Stimulated activated CD8-positive, alpha-beta memory T cell treated with anti-CD3 and anti-CD28 coated beads, Interleukin-4, amount 100 ng/mL, for 24 hours (primary cell): ENCODE data around the gene TTC1.
"Not testable (repeated sequence)": the region's sequence is repeated elsewhere in the genome, so short reads cannot be mapped to it uniquely, and the experiment has no call there.

Source experiments
- DNase-seq: peaks from one replicate; pipeline ENCODE4 v3.0.0-alpha.2; 2020; ENCODE audit warnings: low read depth

The TTC1 gene

DNA sequence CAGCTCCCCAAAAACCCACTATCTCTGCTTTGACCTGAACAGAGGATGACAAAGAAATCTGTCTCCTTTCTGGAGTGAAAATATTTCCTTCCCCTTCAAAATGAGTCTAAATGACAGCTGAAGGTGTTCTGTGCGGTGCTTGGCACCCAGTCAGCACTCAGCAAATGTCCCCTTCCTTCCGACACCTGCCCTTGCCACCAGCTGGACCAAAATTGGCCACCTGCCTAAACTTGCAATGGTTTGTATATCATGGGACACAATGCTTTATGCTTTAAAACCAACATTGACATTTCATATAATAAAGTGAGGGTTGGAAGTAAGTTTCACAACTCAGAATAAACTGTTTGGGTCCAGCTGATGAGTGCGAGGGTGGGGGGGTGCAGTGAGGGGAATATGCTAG, 7.5 kb upstream of the TTC1 start:
- no peak for DNase-seq

DNA sequence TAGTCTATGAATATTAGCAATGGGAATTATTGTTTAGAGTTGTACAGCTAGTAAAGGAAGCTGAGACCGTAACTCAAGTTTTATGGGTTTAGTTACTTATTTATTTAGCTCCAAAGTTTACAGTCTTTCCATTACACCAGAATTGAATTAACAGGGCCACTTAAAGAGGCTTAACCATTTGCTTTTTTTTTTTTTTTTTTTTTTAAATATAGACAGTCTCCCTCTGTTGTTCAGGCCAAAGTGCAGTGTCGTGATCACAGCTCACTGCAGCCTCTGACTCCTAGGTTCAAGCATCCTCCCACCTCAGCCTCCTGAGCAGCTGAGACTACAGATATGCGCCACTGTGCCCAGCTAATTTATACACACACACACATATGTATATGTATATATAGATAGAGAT, 1.4 kb upstream of the TTC1 start:
- DNase-seq: no peak

DNA sequence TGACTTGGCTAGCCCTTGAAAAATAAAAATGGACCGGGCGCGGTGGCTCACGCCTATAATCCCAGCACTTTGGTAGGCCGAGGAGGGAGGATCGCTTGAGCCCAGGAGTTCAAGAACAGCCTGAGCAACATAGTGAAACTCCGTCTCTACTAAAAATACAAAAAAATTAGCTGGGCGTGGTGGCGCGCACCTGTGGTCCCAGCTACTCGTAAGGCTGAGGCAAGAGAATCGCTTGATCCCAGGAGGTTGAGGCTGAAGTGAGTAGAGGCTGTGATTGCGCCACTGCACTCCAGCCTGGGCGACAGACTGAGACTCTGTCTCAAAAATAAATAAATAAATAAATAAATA, 436 bp upstream of the TTC1 start:
- DNase-seq: not testable (repeated sequence)

DNA sequence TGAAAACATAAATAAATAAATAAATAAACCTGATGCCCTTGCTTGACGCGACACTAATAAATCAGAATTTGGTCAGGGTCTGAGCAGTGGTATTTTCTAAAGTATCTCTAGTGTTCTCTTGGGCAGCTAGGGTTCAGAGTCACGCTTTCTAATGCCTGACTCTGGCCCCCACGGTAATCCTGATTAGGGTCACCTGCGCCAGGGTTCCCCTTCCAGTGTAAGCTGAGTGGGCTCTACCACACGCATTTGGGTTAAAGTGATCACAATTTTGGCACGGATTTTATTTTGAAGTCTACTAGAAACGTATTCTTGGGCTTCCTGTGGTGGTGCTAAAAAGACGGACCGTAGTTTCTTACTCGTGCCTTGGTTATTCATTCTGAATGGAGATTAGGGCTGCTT, 651 bp downstream of the TTC1 start:
- DNase-seq: no peak

DNA sequence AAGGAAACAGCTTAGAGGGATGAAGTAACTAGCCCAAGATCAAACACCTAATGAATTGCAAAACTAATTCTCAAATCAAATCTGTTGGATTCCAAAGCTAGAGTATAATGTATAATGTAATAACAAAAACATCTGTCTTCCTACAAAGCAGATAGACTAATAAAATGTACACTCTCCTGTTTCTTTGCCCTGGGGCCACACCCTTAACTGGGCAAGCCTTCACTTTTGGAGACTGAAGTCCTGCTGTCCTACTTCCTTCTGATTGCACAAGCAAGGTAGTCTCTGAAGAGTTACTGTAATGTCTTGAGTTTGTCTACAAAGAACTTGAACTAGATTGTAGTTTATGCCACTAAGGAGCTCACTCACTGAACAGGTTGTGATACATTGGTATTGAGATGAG, 2.5 kb downstream of the TTC1 start:
- DNase-seq: no peak

DNA sequence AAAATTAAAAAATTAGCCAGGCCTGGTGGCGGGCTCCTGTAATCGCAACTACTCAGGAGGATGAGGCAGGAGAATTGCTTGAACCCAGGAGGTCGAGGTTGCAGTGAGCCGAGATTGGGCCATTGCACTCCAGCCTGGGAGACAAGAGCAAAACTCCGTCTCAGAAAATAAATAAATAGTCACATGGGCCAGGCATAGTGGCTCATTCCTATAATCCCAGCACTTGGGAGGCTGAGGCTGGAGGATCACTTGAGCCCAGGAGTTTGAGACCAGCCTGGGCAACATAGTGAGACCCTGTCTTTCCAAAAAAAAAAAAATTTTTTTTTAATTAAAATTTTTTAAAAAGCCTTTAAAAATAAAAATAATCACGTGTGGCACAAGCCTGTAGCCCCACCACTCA, 5.3 kb downstream of the TTC1 start:
- not testable (repeated sequence) for DNase-seq

DNA sequence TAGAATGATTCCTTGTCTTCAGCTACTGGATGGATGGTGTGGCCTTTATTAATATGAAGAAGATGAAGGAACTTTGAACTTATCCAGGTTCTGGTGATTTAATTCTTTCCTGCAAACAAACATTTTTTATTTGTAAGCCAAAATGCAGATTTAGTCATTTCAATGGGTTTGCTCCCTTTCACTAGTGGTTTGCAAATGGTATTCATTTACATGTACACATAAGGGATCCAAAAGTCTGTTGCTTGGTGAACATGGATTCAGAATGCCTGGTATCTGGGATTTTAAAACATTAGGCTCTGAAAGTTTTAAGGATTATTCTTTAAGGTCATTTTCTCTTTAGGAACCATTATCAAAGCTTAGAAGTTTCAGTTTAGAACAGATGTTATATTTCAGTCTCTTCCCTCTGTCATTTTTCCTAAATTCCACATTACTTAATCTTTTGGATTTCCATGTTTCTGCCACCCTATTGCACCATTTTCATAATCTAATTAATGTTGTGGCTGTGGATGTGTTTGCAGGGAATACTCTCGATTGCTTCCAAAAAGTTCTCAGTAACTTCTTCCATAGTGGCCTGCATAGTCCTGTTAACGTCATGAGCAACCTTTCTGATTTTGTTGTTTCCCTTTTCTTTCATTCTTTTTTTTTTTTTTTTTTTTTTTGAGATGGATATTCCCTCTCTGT, 10.1 kb downstream of the TTC1 start:
- DNase-seq: no peak

DNA sequence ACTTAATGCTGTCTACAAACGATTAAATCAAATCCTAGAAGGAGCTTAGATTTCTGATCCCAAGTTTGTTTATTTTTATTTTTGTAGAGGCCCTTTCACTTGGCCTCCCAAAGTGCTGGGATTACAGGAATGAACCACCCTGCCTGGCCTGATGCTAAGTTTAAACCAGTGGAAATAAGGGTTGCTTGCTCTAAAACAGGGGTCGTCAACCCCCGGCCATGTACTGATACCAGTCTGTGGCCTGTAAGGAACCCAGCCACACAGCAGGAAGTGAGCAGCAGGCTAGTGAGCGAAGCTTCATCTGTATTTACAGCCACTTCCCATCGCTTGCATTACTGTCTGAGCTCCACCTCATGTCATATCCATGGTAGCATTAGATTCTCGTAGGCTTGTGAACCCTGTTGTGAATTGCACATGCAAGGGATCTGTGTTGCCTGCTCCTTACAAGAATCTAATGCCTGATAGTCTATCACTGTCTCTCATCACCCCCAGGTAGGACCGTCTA, 11.4 kb downstream of the TTC1 start:
- DNase-seq: no peak

DNA sequence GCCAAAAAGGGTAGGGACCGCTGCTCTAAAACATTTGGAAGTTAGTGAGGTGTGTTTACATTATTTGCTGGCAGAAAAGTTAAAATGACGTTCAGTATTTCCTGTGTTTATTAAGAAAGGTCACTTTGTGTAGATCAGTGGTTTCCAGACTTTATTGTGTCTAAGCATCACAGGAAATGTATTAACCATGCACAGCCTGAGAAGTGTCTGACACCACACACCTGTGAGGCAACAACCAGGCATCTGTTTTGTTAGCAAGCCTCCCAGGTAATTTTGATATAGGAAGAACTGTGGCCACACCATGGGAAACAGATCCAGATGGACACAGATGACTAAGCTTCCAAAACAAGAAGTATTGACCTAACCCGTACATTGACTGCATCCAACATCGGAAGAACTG, 12.0 kb downstream of the TTC1 start:
- DNase-seq: no peak

DNA sequence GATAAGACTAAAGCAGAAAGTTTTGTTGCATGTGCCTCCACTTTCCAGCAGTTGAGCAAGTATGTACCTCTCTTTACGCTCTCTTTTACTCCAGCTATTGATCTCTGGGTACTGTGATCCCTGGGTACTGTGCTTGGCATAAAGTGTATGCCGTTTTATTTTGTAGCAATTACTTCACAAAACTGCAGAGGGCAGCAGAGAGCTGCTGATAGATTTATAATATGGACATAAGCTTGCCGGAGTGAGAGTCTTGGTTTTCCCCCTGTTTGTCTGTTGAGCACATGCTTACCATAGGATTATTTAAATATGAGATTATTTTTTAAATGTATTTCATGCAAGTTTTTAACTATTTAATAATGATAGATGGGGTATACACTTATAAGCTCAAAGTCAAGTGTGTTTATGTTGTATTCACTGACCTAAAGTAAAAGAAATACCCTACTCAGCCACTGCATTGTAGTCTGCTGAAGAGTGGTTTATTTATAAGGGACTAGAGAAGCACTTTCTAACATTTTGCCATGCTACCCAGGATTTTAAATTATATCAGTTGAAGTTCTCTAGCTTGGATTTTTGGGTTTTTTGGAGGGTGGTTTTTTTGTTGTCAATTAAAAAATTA, 13.0 kb downstream of the TTC1 start:
- DNase-seq: peak; percentile 5

DNA sequence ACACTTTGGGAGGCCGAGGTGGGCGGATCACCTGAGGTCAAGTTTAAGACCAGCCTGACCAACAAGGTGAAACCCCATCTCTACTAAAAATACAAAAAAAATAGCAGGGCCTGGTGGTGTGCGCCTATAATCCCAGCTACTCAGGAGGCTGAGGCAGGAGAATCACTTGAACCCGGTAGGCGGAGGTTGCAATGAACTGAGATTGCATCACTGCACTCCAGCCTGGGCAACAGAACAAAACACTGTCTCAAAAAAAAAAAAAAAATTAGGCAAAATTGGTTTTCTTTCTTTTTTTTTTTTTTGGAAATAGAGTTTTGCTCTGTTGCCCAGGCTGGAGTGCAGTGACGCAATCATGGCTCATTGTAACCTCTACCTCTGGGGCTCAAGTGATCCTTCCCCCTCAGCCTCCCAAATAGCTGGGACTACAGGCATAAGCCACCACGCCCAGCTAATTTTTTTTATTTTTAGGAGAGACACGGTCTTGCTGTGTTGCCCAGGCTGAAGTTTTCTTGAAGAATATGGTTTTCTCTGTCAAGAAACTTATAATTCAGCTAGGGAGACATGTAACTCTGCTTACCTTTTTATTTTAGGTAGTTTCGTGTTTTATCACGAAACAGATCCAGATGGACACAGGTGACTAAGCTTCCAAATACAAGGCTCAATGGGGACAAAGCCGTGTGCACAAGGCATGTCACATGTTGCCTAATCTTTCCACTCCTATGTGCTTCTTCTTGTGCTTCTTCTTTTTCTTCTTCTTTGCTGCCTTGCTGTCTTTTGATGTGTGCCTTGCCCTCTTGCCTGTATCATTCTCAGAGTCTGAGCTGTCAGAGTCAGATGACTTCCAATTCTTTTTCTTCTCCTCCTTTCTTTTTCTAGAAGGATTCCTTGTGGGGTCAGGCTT, 14.3 kb downstream of the TTC1 start:
- DNase-seq: no peak

DNA sequence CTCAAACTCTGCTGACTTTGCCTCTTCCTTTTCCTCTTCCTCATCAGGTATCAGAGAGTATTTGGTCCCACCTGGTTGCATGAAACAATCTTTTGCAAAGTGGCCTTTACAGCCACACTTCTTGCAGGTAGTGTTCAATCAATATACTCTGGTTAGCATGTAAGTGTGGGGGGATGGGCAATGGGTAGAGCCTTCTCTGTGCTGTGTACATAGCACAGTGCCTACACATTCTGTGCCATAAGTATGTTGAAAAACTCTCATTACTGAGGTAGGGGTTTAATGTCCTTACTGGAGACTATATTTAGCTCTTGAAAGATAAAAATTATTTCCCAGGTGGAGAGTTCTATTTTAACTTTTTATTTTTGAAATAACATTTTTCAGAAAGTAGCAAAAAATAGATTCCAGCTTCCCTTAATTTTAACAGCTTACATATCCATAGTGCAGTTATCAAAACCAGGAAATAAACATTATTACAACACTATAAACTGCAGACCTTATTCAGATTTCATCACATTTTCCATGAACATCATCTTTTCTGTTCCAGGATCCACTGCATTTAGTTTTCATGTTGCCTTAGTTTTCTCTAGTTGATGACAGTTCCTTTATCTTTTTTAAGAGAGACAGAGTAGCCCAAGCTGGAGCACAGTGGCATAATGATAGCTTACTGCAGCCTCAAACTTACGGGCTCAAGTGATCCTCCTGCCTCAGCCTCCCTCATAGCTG, 15.1 kb downstream of the TTC1 start:
- DNase-seq: no peak

DNA sequence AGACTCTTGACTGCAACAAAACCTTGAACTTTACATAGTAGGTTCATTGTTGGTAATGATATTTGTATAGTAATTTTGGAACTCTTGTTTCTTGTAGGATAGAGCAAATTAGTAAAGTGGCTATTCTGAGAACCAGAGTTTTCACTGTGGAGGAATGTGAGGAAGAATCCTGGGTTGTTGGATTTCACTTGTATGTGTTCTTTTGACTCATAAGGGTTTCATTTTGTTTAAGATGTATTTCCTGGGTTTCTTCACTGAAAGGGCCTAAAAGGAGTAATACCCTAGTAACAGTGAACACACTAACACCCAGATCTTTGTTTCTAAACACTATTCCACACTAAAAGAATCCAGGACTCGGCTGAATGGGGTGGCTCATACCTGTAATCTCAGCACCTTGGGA, 20.1 kb downstream of the TTC1 start:
- no peak for DNase-seq

DNA sequence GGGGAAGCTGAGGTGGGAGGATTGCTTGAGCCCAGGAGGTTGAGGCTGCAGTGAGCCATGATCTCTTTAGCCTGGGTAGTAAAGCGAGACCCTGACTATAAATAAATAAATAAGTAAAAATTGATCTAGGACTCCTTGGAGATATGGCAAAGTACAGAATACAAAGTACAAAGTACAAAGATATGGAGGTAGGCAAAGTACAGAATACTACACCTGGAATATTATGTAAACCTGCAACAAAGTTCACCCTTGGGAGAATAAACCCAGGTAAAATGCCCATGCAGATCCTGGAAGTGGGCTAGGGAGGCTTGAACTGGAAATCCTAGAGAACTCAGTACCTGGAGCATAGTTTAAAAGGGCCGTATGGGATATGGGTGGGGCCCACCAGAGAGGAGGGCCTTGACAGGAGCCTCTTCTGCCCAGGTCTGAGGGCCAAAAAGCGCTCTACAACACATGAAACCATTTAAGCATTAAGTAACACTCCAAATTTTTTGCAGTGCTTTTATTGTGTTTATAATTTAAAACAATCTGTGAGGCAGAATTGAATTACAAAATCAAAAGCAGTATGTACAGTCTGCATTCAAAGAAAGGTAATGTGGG, 20.7 kb downstream of the TTC1 start:
- DNase-seq: no peak

DNA sequence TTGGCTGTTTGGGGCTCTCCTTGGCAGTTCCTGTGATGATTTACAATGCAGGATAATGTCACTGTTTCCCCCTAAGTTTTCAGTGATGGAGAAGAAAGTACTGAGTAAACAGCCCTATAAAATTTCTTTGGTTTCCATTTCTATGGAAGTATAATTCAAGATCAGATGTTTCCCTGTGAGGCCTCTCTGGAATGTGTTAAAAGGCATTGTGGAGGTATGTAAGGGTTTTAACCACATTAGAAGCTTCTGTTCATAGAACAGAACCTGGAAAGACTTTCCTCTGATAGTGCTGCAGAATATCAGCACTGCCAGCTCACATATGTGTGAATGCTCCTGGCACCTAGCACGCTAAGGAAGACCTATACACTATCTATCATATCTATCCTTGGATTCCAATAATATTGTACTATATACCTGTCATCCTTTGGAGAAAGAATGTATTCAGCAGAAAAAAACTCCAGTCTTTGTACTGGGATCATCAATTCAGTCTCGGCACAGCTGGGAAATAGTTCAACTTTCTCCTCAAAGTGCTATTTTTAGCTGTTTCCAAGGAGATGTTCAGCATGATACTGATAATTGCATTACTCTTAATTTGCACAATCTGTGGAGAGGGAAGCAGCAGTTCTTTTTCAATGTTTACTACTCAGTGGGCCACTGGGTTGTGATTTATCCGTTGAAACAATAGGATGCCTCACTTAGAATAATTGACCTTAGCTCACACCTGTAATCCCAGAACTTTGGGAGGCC, 21.9 kb downstream of the TTC1 start:
- no peak for DNase-seq

DNA sequence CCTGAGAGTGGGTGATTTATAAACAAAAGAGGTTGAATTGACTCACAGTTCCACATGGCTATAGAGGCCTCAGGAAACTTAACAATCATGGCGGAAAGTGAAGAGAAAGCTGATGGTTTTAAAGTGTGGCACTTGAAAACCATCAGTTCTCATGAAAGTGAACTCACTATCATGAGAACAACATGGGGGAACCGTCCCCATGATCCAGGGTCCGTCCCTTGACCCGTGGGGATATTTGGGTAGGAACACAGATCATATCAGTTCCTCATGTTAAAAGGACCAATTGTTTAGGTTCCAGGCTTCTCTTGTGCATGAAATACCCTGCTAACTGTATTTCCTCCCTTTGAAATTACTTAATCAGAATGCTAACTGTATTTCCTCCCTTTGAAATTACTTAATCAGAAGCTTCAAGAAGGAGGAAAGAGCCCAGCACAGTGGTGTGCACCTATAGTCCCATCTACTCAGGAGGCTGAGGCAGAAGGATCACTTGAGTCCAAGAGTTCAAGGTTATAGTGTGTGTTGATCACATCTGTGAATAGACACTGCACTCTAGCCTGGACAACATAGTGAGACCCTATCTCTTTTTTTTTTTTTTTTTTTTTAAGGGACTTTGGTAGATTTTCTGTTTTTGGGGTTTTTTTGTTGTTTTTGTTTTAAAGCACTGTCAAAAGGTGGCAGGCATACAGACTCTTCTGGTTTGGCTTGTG, 24.8 kb downstream of the TTC1 start:
- DNase-seq: no peak

DNA sequence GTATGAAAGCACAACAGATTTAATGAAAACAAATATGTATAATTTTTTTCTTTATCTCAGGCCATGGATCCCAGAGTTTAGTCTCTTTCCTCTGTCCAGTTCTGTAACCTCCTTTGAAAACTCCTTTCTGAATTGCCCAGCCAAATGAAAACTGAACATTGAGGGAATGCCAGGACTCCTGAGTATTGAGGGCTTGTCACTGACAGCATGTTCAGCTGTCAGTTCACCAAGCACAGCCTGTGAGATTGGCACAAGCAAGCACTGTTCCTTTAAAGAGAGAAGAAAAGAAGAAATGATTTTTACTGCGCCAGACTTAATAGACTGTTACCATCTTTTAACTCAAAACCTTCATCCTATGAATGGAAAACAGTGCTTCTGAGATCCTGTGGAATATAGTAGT, 27.3 kb downstream of the TTC1 start:
- no peak for DNase-seq

DNA sequence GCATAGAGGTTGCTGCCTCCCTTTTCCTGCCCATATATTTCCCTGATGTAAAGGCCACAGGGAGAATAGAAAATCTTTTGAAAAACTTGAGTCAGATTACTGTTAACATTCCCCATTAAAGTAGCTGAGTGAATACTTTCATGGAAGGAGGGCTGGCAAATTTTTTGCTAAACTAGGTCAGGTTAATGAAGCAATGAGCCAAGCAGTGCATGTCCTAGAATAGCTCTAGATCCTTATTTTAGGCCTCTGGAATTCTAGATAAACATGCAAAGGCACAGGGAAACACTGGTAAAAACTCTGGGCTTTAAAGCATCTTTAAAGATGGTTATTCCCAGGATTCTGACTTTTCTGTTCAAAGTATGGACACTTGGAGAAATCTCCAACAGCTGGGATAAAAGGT, 27.9 kb downstream of the TTC1 start:
- DNase-seq: no peak

DNA sequence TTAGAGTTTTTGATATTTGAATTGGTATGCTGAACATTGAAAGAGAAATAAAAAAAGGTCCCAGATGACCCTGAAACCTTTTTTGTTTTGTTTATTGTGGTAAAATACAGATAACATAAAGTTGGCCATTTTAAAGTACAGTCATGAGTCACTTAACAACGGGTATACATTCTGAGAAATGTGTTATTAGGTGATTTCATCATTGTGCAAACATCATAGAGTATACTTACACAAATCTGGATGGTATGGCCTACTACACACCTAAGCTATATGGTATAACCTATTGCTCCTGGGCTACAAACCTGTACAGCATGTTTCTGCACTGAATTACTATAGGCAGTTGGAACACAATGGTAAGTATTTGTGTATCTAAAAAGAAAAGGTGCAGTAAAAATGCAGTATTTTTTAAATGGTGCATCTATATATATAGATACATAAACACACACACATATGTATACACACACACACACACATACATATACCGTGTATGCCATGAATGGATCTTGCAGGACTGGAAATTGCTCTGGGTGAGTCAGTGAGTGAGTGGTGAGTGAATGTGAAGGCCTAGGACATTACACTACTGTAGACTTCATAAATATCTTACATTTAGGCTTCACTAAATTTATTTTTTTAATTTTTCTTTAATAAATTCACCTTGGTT, 31.0 kb downstream of the TTC1 start:
- DNase-seq: no peak

DNA sequence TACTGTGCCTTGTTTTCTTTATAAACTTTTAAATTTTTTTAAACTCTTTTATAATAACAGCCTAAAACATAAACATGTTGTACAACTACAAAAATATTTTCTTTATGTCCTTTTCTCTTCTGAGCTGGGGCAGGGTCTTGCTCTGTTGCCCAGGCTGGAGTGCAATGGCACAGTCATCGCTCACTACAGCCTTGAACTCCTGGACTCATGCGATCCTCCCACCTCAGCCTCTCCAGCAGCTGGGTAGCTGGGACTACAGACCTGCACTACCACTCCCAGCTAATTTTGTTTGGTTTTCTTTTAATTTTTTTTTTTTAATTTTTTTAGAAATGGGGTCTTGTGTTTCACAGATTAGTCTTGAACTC, 31.5 kb downstream of the TTC1 start:
- no peak for DNase-seq
